SU-DHL-6 (cell line): Measurements from ENCODE around the gene AGPS.

ENCODE experiments used
- EZH2phosphoT487 ChIP-seq: fragments of 200-600 bp; sonication (generic), shearing (Covaris generic); conservative IDR thresholded peaks from 2 replicates; pipeline ENCODE4 v1.6.1; 2018; ENCODE audit warnings: mild to moderate bottlenecking, antibody characterized with exemption, low read length, moderate library complexity, mixed read lengths
- TF ChIP-seq, protein P1 (sequence below): fragments of 200-600 bp; sonication (generic); IDR thresholded peaks from one replicate; pipeline ENCODE4 v1.5.1; 2017; ENCODE audit warnings: antibody characterized with exemption, mild to moderate bottlenecking, low read length, moderate library complexity; ENCODE audit not compliant: insufficient read depth, poor library complexity, severe bottlenecking

DNA sequence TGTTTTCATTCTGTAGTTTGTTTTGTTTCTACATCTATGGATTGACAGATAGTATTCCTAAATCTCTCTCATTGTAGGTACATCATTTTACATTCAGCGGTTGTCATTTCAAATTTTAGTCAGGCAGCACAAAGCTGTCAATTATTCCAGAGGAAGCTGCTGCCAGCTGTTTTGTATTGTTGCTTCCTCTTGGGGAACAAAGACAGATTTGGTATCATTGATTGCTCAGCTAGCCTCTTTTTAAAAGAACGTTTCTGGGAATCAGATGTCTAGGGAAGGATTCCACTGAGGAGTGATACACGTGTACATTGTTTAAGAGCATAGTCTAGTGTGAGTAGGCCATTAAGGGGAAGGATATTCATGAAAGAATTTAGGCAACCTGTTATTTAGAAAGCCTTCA is 145.8 kb downstream of the AGPS start:
- TF ChIP-seq, protein P1, sequence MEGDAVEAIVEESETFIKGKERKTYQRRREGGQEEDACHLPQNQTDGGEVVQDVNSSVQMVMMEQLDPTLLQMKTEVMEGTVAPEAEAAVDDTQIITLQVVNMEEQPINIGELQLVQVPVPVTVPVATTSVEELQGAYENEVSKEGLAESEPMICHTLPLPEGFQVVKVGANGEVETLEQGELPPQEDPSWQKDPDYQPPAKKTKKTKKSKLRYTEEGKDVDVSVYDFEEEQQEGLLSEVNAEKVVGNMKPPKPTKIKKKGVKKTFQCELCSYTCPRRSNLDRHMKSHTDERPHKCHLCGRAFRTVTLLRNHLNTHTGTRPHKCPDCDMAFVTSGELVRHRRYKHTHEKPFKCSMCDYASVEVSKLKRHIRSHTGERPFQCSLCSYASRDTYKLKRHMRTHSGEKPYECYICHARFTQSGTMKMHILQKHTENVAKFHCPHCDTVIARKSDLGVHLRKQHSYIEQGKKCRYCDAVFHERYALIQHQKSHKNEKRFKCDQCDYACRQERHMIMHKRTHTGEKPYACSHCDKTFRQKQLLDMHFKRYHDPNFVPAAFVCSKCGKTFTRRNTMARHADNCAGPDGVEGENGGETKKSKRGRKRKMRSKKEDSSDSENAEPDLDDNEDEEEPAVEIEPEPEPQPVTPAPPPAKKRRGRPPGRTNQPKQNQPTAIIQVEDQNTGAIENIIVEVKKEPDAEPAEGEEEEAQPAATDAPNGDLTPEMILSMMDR: no peak
- TF ChIP-seq EZH2phosphoT487: no peak
